C4-2B (cell line): ENCODE measurements around the gene CLIC1.
A peak's percentile ranks its signal among the peaks of the same experiment; 100 is the strongest.

ENCODE experiments used
- H3K27ac ChIP-seq: fragments of 450-650 bp; 2 replicates; pipeline ENCODE4 v1.5.1; 2017
- CTCF ChIP-seq: fragments of 450-650 bp; conservative IDR thresholded peaks from 2 replicates; pipeline ENCODE4 v1.5.1; 2017; ENCODE audit warnings: mild to moderate bottlenecking
- ZFX ChIP-seq: fragments of 450-650 bp; IDR thresholded peaks from 2 replicates; pipeline ENCODE4 v1.6.1; 2017

CLIC1 gene

DNA sequence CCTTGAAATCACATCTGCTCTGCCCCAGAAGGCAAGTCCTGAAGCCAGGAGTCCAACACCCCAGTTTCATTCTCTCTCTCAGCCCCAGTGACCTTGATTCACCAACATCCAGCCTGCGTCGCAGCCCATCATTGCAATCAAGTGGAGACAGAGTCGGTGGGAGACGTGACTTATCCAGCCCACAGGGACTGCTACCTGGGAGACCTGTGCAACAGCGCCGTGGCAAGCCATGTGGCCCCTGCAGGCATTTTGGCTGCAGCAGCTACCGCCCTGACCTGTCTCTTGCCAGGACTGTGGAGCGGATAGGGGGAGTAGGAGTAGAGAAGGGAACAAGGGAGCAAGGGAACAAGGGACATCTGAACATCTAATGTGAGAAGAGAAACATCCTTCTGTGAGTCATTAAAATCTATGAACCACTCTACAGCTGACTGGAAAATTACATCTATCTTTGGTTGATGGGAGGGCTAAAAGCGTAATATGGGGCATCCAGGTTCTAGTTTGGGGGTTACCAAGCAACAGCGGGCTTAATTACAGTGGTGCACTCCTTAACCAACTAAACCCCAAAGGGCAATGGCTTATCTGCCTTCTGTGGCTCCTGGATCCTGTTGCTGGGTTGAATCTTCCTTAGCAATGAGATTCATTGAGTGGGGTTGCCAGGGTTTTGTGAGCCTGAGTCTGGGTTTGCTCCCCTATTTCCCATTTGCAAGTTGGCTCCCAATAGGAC lies 18.7 kb downstream of the CLIC1 start:
- TF ChIP-seq CTCF, result no peak; the same call in 1 of the 2 replicates
- TF ChIP-seq ZFX, result 0 out of 2 replicates have a peak, but pooled peaks have one; percentile 7
- peak overlapping the region; percentile 80 for H3K27ac ChIP-seq

GRCh38 chr6:31715022-31715958 lies 21.0 kb downstream of the CLIC1 start, which contains the start of gene LY6G6D:
LY6G6D (plus strand) TSS chr6:31715348; CDS start chr6:31715356, 8 bp downstream.
- TF ChIP-seq ZFX, result no peak
- no peak for TF ChIP-seq CTCF
- H3K27ac ChIP-seq, result no peak within 1 kb of the TSS

DNA sequence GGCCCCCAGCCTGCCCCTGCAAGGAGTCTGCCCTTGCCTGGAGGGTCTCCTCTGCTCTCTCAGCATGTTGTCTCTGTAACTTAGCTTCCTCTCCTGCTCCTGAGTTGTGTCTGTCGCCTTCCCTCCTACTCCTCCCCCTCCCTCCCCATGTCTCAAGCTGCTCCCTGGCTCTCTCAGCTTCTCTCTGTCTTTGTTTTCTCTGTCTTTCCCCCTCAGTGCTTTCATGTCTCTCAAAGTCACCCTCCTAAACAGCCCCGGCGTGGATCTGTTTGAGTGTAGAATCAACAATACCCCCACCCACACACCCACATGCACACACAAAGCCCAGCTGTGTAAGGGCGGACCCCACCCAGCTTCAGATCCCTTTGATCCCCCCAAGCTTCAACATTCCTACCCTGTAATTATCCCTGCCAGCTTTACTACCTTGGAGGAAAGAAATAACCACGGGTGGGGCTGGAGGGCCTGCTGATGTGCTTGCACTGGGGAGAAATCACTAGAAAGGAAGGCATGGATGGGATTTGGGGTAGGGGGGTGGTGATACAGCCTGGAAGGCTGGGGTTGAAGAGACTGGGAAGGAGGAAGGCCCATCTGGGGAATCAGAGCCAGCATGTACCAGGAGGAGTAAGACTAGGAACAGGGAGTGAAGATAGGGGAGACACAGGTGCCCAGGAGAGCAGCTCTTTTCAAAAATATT lies 22.2 kb downstream of the CLIC1 start:
- TF ChIP-seq CTCF (no peak), ZFX (no peak)
- no peak overlapping the region for H3K27ac ChIP-seq

GRCh38 chr6:31713465-31713864 lies 22.9 kb downstream of the CLIC1 start:
- no peak overlapping the region for H3K27ac ChIP-seq

DNA sequence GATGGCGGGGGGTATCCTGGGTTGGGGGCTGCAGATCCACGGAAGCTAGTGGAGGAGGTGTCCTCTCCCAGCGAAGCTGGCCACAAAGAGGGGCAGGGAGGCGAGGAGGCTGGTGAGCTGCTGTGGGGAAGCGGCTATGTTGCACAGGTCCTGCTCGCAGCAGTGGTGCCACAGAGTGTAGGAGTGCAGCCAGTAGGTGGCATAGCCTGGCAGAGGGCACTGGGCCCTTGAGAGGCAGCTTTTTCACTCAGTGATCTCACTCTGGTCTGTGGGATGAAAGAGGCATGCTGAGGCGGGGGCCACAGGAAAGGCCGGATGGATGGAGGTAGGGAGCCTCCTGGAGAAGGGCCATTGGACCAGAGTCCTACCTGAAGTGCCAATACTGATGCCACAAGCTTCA lies 24.0 kb downstream of the CLIC1 start:
- no peak overlapping the region for H3K27ac ChIP-seq
- TF ChIP-seq ZFX, result no peak
- TF ChIP-seq CTCF, result no peak; the same call in 1 of the 2 replicates

More at GRCh38 chr6:31713465-31713864, 22.9 kb downstream of the CLIC1 start:
- no peak for TF ChIP-seq CTCF
- TF ChIP-seq ZFX, result no peak

GRCh38 chr6:31711233-31711632 lies 25.1 kb downstream of the CLIC1 start:
- no peak for TF ChIP-seq CTCF
- TF ChIP-seq ZFX, result no peak
- H3K27ac ChIP-seq, result no peak overlapping the region
